H9 (cell line): ENCODE data around the gene CD19. TPM values are rescaled to one million over a fixed set of nuclear protein-coding genes. Genes with fewer than 3 reads are reported as not detected.

Source experiments
- DNase-seq: peaks from one replicate; pipeline ENCODE4 v3.0.0-alpha.2; 2017
- H2AFZ ChIP-seq: one replicate; pipeline ENCODE4 v1.6.1; 2013; ENCODE audit warnings: mild to moderate bottlenecking, low read length, control low read depth, moderate library complexity
- H2AK5ac ChIP-seq: 2 replicates; pipeline ENCODE4 v1.6.1; 2013; ENCODE audit warnings: low read length, control low read depth, mixed read lengths; ENCODE audit not compliant: insufficient read length
- H2BK120ac ChIP-seq: one replicate; pipeline ENCODE4 v1.6.1; 2013; ENCODE audit warnings: low read depth, mild to moderate bottlenecking, low read length, control low read depth, inconsistent platforms; ENCODE audit not compliant: poor library complexity, severe bottlenecking
- H2BK12ac ChIP-seq: 2 replicates; pipeline ENCODE4 v1.6.1; 2013; ENCODE audit warnings: low read length, control low read depth, mixed read lengths, low read depth; ENCODE audit not compliant: insufficient read length
- H2BK15ac ChIP-seq: 2 replicates; pipeline ENCODE4 v1.6.1; 2013; ENCODE audit warnings: low read depth, low read length, control low read depth
- H2BK20ac ChIP-seq: one replicate; pipeline ENCODE4 v1.6.1; 2013; ENCODE audit warnings: low read depth, mild to moderate bottlenecking, low read length, control low read depth, inconsistent platforms; ENCODE audit not compliant: poor library complexity, severe bottlenecking
- H2BK5ac ChIP-seq: 2 replicates; pipeline ENCODE4 v1.6.1; 2013; ENCODE audit warnings: low read length, control low read depth, mixed read lengths; ENCODE audit not compliant: insufficient read length
- H3K14ac ChIP-seq: 2 replicates; pipeline ENCODE4 v1.6.1; 2013; ENCODE audit warnings: low read length, control low read depth; ENCODE audit not compliant: insufficient read depth
- H3K18ac ChIP-seq: 2 replicates; pipeline ENCODE4 v1.6.1; 2013; ENCODE audit warnings: low read depth, mild to moderate bottlenecking, mixed read lengths, low read length, control low read depth; ENCODE audit not compliant: insufficient read length
- H3K23ac ChIP-seq: 2 replicates; pipeline ENCODE4 v1.6.1; 2013; ENCODE audit warnings: low read length, control low read depth, mixed read lengths, low read depth; ENCODE audit not compliant: insufficient read length
- H3K23me2 ChIP-seq: 2 replicates; pipeline ENCODE4 v1.6.1; 2013; ENCODE audit warnings: low read depth, mild to moderate bottlenecking, mixed read lengths, low read length, control low read depth; ENCODE audit not compliant: insufficient read length, poor library complexity, severe bottlenecking
- H3K27ac ChIP-seq: 2 replicates; pipeline ENCODE4 v1.5.1; 2013; ENCODE audit warnings: low read length, control low read depth, mixed read lengths, low read depth; ENCODE audit not compliant: insufficient read length
- H3K27me3 ChIP-seq: 2 replicates; pipeline ENCODE4 v1.6.1; 2013; ENCODE audit warnings: low read length, control low read depth, inconsistent platforms; ENCODE audit not compliant: insufficient read depth
- H3K4ac ChIP-seq: 2 replicates; pipeline ENCODE4 v1.6.1; 2013; ENCODE audit warnings: low read depth, mild to moderate bottlenecking, control low read depth, inconsistent platforms, low read length, moderate library complexity
- H3K4me1 ChIP-seq: 2 replicates; pipeline ENCODE4 v1.6.1; 2013; ENCODE audit warnings: low read length, control low read depth, inconsistent platforms; ENCODE audit not compliant: insufficient read depth
- H3K4me2 ChIP-seq: 2 replicates; pipeline ENCODE4 v1.6.1; 2013; ENCODE audit warnings: low read length, control low read depth, mixed read lengths; ENCODE audit not compliant: insufficient read length, insufficient read depth
- H3K56ac ChIP-seq: 2 replicates; pipeline ENCODE4 v1.6.1; 2013; ENCODE audit warnings: low read depth, mild to moderate bottlenecking, mixed read lengths, low read length, control low read depth; ENCODE audit not compliant: insufficient read length
- H3K79me1 ChIP-seq: 2 replicates; pipeline ENCODE4 v1.6.1; 2013; ENCODE audit warnings: low read depth, mild to moderate bottlenecking, moderate library complexity, low read length, control low read depth, inconsistent platforms; ENCODE audit not compliant: insufficient read depth, poor library complexity, severe bottlenecking
- H3K79me2 ChIP-seq: 2 replicates; pipeline ENCODE4 v1.6.1; 2013; ENCODE audit warnings: low read length, control low read depth, inconsistent platforms; ENCODE audit not compliant: insufficient read depth
- H3K9ac ChIP-seq: 2 replicates; pipeline ENCODE4 v1.6.1; 2013; ENCODE audit warnings: low read length, control low read depth, mixed read lengths; ENCODE audit not compliant: insufficient read length; ENCODE audit errors: extremely low read depth
- H3K9me3 ChIP-seq: one replicate; pipeline ENCODE4 v1.6.1; 2013; ENCODE audit warnings: low read depth, low read length, inconsistent platforms; ENCODE audit not compliant: control insufficient read depth
- H3T11ph ChIP-seq: one replicate; pipeline ENCODE4 v1.6.1; 2013; ENCODE audit warnings: mild to moderate bottlenecking, low read length, control low read depth, inconsistent platforms
- H4K20me1 ChIP-seq: one replicate; pipeline ENCODE4 v1.6.1; 2013; ENCODE audit not compliant: control insufficient read depth, insufficient read length, insufficient read depth
- H4K5ac ChIP-seq: 2 replicates; pipeline ENCODE4 v1.6.1; 2013; ENCODE audit warnings: low read depth, mild to moderate bottlenecking, mixed read lengths, low read length, control low read depth; ENCODE audit not compliant: insufficient read length
- H4K8ac ChIP-seq: replicated peaks from 2 replicates; pipeline ENCODE4 v1.6.1; 2013; ENCODE audit warnings: low read length, control low read depth, mixed read lengths, low read depth; ENCODE audit not compliant: insufficient read length
- H4K91ac ChIP-seq: 2 replicates; pipeline ENCODE4 v1.6.1; 2013; ENCODE audit warnings: low read depth, mild to moderate bottlenecking, moderate library complexity, mixed read lengths, low read length, control low read depth; ENCODE audit not compliant: insufficient read length
- H3K27ac Mint-ChIP-seq, 3 experiments: 2 replicates in 2 of 3; 3 replicates in 1 of 3; pipeline ENCODE4 v1.8.0; 2020 to 2021; ENCODE audit warnings: mixed read lengths in 3 of 3, mild to moderate bottlenecking in 1 of 3, moderate library complexity in 1 of 3
- H3K27me3 Mint-ChIP-seq: 2 replicates; pipeline ENCODE4 v1.8.0; 2021; ENCODE audit warnings: low read depth, mild to moderate bottlenecking, moderate library complexity, mixed read lengths
- H3K36me3 Mint-ChIP-seq, 3 experiments: 2 replicates in 2 of 3; 3 replicates in 1 of 3; pipeline ENCODE4 v1.8.0; 2020 to 2021; ENCODE audit warnings: low read depth in 3 of 3, mixed read lengths in 3 of 3; ENCODE audit not compliant: insufficient read depth in 1 of 3
- H3K4me1 Mint-ChIP-seq, 2 experiments: 2 replicates each; pipeline ENCODE4 v1.8.0; 2020; ENCODE audit warnings: mixed read lengths in 2 of 2
- H3K4me3 Mint-ChIP-seq, 2 experiments: 2 replicates in 1 of 2; 3 replicates in 1 of 2; pipeline ENCODE4 v1.8.0; 2020 to 2021; ENCODE audit warnings: mild to moderate bottlenecking in 2 of 2, mixed read lengths in 2 of 2, moderate library complexity in 1 of 2
- H3K9me3 Mint-ChIP-seq, 2 experiments: 2 replicates in 1 of 2; 3 replicates in 1 of 2; pipeline ENCODE4 v1.8.0; 2020; ENCODE audit warnings: mild to moderate bottlenecking in 2 of 2, mixed read lengths in 2 of 2, moderate library complexity in 1 of 2
- CTCF ChIP-seq: fragments of 200-600 bp; sonication (generic); conservative IDR thresholded peaks from 3 replicates; pipeline ENCODE4 v1.8.0; 2021; ENCODE audit warnings: antibody characterized with exemption, mild to moderate bottlenecking
- WGBS: extraction: QIAGEN DNeasy Blood & Tissue Kit; methylation state at CpG from one replicate; pipeline ENCODE4 v1.1.7; 2013; ENCODE audit warnings: missing lambda C conversion rate, low lambda C conversion rate, mixed read lengths; ENCODE audit not compliant: insufficient read length; ENCODE audit errors: extremely low coverage; 5-methylcytosine and 5-hydroxymethylcytosine counted together
- total RNA-seq: library from RNA; stranded (reverse); gene quantifications from 2 replicates; pipeline ENCODE4 v1.2.1, GENCODE V29; 2021

The CD19 gene
- total RNA-seq, 1 experiment from 2014 or later: 0.50 TPM

- H2BK5ac ChIP-seq: no peak overlapping the region
- no peak overlapping the region for H3K23ac ChIP-seq
- H3K9ac ChIP-seq: no peak overlapping the region
- no peak overlapping the region for H3K4ac ChIP-seq
- peaks cover 4 to 6% of the 10 kb centered on the region in 2 experiments; a peak in 3 of 5 replicates for H3K9me3 Mint-ChIP-seq
- no peaks in the 10 kb centered on the region for H4K20me1 ChIP-seq
- no peaks in the 10 kb centered on the region for H3K79me1 ChIP-seq
- no peak overlapping the region for H3K27ac Mint-ChIP-seq
- H2BK120ac ChIP-seq: no peak overlapping the region
- H3K23me2 ChIP-seq: no peaks in the 10 kb centered on the region
- H3K56ac ChIP-seq: no peak overlapping the region
- no peak for TF ChIP-seq CTCF
- H4K8ac ChIP-seq: no peak overlapping the region
- WGBS: no CpG with 5 or more reads among the region's 12 CpGs
- no peak overlapping the region for H2BK20ac ChIP-seq
- DNase-seq: no peak
- H3K79me2 ChIP-seq: no peaks in the 10 kb centered on the region
- no peak overlapping the region for H2AK5ac ChIP-seq
- H3K4me1 ChIP-seq: no peaks in the 10 kb centered on the region
- H2AFZ ChIP-seq: no peak overlapping the region
- H3T11ph ChIP-seq: no peak overlapping the region
- no peaks in the 10 kb centered on the region for H3K4me1 Mint-ChIP-seq
- H3K36me3 Mint-ChIP-seq: peaks cover 15 to 38% (median 35%) of the 10 kb centered on the region in 3 experiments
- no peaks in the 10 kb centered on the region for H3K27me3 ChIP-seq
- H4K5ac ChIP-seq: no peak overlapping the region
- H3K14ac ChIP-seq: no peak overlapping the region
- H3K18ac ChIP-seq: no peak overlapping the region
- H3K9me3 ChIP-seq: no peaks in the 10 kb centered on the region
- no peak overlapping the region for H2BK15ac ChIP-seq
- no peak overlapping the region for H4K91ac ChIP-seq
- H3K4me2 ChIP-seq: no peak overlapping the region
- no peak overlapping the region for H3K27ac ChIP-seq
- H3K4me3 Mint-ChIP-seq: no peak overlapping the region
- no peaks in the 10 kb centered on the region for H3K27me3 Mint-ChIP-seq
- no peak overlapping the region for H2BK12ac ChIP-seq
Observed at GRCh38 chr16:28984091-28984490, 52.3 kb downstream of the CD19 start.
